Loucy (cell line): ENCODE data around the gene GAGE10.

Experiments
- CTCF ChIP-seq: fragments of 200-600 bp; sonication (generic); conservative IDR thresholded peaks from 2 replicates; pipeline ENCODE4 v1.5.1; 2014; ENCODE audit warnings: mild to moderate bottlenecking, antibody characterized with exemption, low read length
- EZH2phosphoT487 ChIP-seq: fragments of 200-600 bp; IDR thresholded peaks from 2 replicates; pipeline ENCODE4 v1.6.1; 2018; ENCODE audit warnings: antibody characterized with exemption, mild to moderate bottlenecking, moderate library complexity, borderline replicate concordance

DNA sequence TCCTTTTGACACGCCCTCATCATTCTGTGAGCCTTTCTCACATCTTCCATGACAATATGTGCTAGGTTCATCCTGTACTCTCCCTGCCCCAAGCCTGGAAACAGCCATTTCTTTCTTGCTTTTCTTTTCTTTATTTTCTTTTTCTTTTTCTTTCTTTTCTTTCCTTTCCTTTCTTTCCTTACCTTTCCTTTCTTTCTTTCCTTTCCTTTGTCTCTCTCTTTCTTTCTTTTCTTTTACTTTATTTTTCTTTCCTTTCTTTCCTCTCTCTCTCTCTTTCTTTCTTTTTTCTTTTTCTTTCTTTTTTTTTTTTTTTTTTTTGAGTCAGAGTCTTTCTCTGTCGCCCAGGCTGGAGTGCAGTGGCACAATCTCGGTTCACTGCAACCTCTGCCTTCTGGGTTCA lies 19.2 kb upstream of the GAGE10 start:
- TF ChIP-seq CTCF (no peak), EZH2phosphoT487 (no peak)
